Measurements from ENCODE around the gene LRRC4C.
"Not testable (repeated sequence)": the region's sequence is repeated elsewhere in the genome, so short reads cannot be mapped to it uniquely, and the experiment has no call there.

LRRC4C gene

GRCh38 chr11:40203606-40204005 is 1255.8 kb downstream of the LRRC4C start:
- no peak for DNase-seq

DNA sequence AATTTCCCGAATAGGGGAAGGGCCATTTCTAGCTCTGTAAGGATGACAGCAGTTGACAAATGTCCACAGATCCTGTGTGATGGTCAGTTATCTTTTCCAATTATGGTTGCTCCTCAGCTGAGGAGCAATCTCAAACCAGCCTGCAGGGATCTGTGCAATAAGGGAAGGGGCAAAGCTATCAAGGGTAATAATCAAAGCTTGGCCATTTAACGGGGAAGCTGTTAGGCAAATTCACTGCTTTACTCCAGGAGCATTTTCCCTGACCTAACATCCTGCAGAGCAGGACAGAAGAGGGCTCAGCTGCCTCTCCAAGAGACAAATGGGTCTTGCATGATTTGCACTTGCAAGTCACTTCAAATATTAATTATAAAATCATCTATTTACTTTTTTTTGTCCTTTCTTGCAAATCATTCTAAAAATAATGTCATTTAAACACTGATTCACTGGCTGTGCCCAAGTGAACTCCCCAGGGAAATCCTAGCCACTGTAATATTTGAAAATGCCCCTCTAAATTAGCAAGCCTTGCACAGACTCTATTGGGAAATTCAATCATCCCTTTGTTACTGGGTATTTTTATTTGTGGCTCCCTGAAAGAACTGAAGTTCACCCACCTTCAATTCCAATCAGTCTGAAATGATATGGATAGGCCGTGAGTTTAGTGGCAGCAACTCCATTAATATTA is 1256.7 kb downstream of the LRRC4C start:
- DNase-seq, result no peak

- not testable (repeated sequence) for DNase-seq
These were observed 1266.9 kb downstream of the LRRC4C start for GRCh38 chr11:40192590-40192989.

GRCh38 chr11:40190294-40190693 is 1269.2 kb downstream of the LRRC4C start:
- DNase-seq, result no peak

- no peak for DNase-seq
These were observed 1270.6 kb downstream of the LRRC4C start for GRCh38 chr11:40188848-40189247.

DNA sequence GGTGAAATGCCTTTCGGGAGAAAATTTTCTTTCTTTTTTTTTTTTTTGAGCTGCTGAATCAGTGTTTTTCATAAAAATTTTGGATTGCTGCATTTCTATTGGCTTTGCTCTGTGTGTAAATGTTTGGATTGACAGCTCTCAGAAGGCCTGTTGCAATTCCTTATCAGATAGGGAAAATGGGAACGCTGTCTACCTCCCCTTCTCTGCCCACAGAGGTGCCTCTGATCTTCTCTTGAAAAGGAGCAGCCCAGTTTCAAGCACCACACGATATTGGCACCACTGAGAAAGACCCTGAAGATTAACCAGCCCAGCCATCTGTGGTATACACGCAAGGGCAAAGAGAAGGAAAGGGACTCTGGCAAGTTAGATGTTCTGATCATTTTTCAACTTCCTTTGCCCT is 1272.2 kb downstream of the LRRC4C start:
- no peak for DNase-seq

GRCh38 chr11:40186437-40187263 is 1272.8 kb downstream of the LRRC4C start:
- no peak for DNase-seq

DNA sequence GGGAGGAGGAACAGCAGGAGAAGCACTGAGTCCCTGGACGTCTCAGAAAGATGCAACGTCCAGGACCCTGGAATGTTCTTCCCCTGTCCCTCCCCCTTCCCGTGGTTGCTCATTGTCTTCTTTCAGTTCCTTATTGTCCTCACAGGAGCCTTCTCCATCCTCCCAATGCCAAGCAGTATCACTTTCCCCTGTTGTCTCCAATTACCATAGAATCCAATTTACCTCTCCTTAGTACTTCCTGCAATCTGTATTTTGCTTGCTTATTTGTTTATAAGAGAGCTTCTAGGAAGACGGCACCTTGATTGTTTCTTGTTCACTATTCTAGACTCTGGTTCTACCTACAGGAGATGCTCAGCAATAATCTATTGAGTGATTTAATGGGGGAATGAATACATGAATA is 1273.7 kb downstream of the LRRC4C start:
- no peak for DNase-seq

DNA sequence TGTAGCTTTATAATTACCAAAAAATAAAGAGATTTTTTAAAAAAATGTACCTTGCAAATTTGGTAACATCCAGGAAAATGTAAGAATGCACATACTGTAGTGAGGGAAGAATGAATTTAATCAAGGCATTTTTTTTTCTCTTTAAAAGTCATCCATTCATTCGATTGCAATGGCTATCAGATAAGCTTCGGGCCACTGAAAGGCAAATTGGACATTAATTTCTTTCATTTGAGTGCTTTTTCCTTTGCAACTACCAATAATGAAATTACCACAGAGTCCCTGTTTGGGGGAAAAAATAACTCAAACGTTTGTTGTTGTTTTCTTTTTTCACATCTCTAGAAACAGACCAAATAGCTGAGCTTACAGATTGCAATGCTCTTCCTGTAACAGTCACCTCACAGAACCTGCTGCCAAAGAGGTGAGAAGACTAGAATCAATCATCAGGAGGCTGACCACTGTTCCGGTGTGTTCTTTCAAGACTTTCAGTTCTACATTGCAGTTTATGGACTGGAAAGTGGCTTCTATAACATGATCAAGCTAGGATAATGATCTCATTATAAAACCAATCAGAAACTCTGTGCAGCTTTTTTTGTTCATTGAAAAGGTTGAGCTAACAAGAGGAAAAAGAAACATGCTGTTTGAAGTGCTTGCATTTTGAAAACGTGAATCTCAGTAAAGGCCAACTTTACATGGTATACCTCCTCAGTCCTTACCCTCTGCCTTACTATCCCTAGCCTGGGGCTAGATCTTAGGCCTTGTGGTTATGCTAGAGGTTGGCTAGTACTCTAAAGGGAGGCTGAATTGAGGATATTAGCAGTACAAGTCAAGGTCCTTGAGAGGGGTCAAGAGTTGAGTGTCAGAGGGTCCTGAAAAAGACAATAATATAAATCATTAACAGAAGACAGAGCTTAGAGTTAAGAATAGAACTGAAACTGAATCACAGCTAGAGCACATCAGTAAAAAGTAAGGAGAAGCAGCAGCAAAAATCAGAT is 1276.1 kb downstream of the LRRC4C start:
- no peak for DNase-seq

- DNase-seq, result no peak
These were observed 1279.9 kb downstream of the LRRC4C start for GRCh38 chr11:40179541-40179940.

- no peak for DNase-seq
These were observed 1281.0 kb downstream of the LRRC4C start for GRCh38 chr11:40178470-40178869.

GRCh38 chr11:40175980-40176379 is 1283.5 kb downstream of the LRRC4C start:
- no peak for DNase-seq

- no peak for DNase-seq
These were observed 1289.4 kb downstream of the LRRC4C start for GRCh38 chr11:40170078-40170477.

- no peak for DNase-seq
These were observed 1291.0 kb downstream of the LRRC4C start for GRCh38 chr11:40168414-40168813.

GRCh38 chr11:40167805-40168204 is 1291.6 kb downstream of the LRRC4C start:
- DNase-seq, result not testable (repeated sequence)

- DNase-seq, result no peak
These were observed 1292.6 kb downstream of the LRRC4C start for GRCh38 chr11:40166892-40167291.

DNA sequence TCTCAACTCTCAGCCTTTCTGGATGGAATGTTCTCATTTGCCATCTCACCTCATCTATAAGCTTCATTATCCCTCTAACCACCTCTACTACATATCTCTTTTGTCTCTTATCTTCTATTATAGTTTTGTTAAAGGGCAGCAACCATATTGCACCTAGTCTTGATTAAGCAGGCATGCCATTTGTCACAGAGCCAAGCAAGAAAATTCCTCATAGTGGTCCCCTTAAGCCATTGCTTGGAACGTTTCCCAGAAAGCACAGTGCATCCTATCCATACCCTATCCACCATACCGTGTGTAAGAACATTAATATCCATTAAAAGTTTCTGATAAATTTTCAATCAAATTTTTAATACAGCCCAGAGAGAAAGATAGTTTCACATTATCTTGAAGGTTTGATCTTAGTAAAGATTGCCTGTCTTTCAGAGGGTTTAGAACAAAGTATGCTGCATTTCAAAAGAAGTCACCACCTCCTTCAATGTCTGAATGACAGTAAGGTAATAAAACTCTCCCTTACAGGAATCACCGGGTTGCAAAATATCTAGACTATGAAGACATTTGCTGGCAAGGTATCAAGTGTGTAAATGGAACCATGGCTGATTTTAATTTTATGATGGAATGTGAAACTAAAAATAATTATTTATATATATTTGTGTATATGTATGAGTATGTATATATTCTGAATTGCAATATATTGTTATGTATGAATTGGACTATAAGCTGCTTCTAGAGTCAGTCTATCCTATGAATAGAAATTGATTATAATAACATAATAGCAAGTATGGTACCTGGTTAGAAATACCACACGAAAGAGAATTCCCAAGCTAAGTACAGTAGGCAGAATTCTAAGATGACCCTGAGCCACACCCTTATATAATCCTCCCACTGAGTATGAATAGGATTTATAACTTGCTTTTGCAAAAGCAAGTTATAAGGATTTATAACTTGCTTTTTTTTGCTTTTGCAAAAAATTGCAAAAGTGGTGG is 1296.3 kb downstream of the LRRC4C start:
- DNase-seq, result no peak

DNA sequence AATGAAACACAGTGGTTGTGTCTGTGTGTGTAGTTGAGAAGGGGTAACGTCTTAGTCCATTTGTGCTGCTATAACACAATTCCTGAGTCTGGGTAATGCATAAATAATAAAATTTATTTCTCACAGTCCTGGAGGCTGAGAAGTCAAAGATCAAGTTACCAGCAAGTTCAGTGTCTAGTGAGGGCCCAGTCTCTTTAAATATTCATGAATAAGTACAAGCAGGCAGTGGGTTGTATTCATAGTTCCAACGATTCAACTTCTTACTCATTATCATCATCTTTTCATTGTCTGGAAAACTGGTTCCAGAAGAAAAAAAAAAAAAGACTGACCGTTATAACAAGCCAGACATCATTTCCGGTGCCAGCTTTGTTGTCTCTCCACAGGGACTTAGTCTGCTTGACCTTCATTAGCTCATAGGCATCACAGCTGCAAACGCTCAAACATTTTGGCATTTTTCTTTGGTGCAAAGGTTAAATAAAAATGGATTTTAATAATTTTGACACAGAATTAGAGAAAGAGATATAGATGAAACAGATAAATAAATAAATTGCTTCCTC is 1297.5 kb downstream of the LRRC4C start:
- no peak for DNase-seq

DNA sequence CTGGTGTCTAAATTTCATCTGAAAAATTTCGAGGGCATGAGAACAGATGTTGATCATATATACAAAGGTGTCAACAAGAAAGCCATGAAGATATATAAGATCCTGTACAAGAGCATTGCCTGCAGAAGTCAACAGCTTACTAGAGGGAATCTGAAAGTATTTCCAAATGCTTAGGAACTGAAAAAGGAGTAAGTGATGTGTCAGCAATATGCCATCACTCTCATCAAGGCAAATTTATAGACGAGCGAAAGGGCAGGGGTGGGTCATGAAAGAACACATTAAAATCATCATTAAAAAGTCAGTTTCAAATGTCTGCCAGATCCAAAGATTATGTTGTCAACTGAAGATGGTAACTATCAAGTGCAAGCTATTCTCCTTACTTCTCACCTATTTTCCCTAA is 1299.0 kb downstream of the LRRC4C start:
- no peak for DNase-seq

GRCh38 chr11:40149721-40150120 is 1309.7 kb downstream of the LRRC4C start:
- DNase-seq, result no peak

DNA sequence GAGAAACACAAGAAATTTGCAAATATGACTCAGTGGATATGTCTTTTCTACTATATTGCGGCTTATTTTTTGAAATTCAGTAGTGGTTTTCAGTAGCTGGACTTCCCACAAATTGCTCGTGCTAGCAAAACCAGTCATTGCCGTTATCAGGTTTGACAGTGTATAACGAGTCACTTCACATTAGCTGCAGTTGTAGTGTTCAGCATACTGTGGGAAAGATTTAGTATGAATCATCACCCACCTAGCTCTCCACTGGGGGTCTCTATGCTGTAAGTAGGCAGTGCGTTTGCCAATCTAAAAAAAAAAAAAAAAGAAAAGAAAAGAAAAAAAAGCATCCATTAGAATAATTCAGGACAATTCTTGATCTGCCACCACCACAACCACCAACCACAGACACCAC is 1318.9 kb downstream of the LRRC4C start:
- DNase-seq, result no peak

DNA sequence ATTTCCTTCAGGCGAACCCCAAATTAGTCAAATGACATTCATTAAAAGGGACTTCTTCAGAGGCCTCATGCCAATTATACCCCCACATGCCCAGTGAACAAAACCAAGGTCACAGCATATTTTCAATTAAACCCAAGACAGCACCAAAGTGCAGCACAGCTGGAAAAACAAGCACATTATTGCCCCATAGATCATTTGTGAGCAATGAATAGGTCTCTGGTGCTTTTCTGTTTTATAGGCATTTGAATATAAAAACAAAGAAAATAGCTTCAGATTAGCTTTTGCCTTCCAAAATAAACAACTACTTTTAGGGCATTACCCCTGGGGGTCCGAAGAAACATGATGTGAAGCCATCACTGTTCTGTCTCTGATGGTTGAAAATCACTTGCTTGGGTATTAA is 1319.9 kb downstream of the LRRC4C start:
- no peak for DNase-seq
